Chondrocyte (in vitro differentiated cells): ENCODE measurements around the gene AHDC1. TPM values are rescaled to one million over a fixed set of nuclear protein-coding genes. Genes with fewer than 3 reads are reported as not detected.

Source experiments
- DNase-seq: peaks from one replicate; pipeline ENCODE4 v3.0.0; 2021; ENCODE audit warnings: mixed read lengths, low spot score
- H3K27ac Mint-ChIP-seq: one replicate; pipeline ENCODE4 v1.8.0; 2021; ENCODE audit warnings: mild to moderate bottlenecking, moderate library complexity, mixed read lengths; ENCODE audit not compliant: unreplicated experiment
- H3K27me3 Mint-ChIP-seq: 2 replicates; pipeline ENCODE4 v1.8.0; 2021; ENCODE audit warnings: low read depth, mixed read lengths
- H3K36me3 Mint-ChIP-seq: 2 replicates; pipeline ENCODE4 v1.8.0; 2021; ENCODE audit warnings: low read depth, mixed read lengths
- H3K4me1 Mint-ChIP-seq: 2 replicates; pipeline ENCODE4 v1.8.0; 2021; ENCODE audit warnings: low read depth, mild to moderate bottlenecking, mixed read lengths
- H3K4me3 Mint-ChIP-seq: one replicate; pipeline ENCODE4 v1.8.0; 2021; ENCODE audit warnings: mild to moderate bottlenecking, moderate library complexity, mixed read lengths; ENCODE audit not compliant: unreplicated experiment
- H3K9me3 Mint-ChIP-seq: 2 replicates; pipeline ENCODE4 v1.8.0; 2021; ENCODE audit warnings: low read depth, mixed read lengths
- CTCF ChIP-seq: fragments of 200-600 bp; sonication (generic); IDR thresholded peaks from 2 replicates; pipeline ENCODE4 v1.5.0; 2021; ENCODE audit warnings: antibody characterized with exemption, mild to moderate bottlenecking, moderate library complexity
- total RNA-seq: library from RNA; stranded (reverse); gene quantifications from 3 replicates; pipeline ENCODE4 v1.2.1, GENCODE V29; 2021

AHDC1 gene
- total RNA-seq, 1 donor from 2014 or later = 61.8 TPM

GRCh38 chr1:27584453-27584852, 19.5 kb downstream of the AHDC1 start:
- H3K4me1 Mint-ChIP-seq = peaks cover 49% of the 10 kb centered on the region
- no peak for DNase-seq

GRCh38 chr1:27583479-27583878, 20.5 kb downstream of the AHDC1 start:
- peaks cover 6% of the 10 kb centered on the region for H3K36me3 Mint-ChIP-seq
- H3K27ac Mint-ChIP-seq = peak overlapping the region; percentile 51
- H3K4me3 Mint-ChIP-seq = no peak overlapping the region
- no peak for DNase-seq
- TF ChIP-seq CTCF = no peak
- no peaks in the 10 kb centered on the region for H3K9me3 Mint-ChIP-seq
- peaks cover 55% of the 10 kb centered on the region for H3K4me1 Mint-ChIP-seq
- no peaks in the 10 kb centered on the region for H3K27me3 Mint-ChIP-seq

More at GRCh38 chr1:27584453-27584852, 19.5 kb downstream of the AHDC1 start:
- Mint-ChIP-seq H3K27ac (no peak overlapping the region), H3K27me3 (no peaks in the 10 kb centered on the region), H3K36me3 (peaks cover 6% of the 10 kb centered on the region), H3K9me3 (no peaks in the 10 kb centered on the region), H3K4me3 (no peak overlapping the region)
- TF ChIP-seq CTCF = no peak

GRCh38 chr1:27581823-27582243, 22.1 kb downstream of the AHDC1 start:
- Mint-ChIP-seq H3K4me3 (no peak overlapping the region), H3K9me3 (no peaks in the 10 kb centered on the region), H3K27ac (peak overlapping the region; percentile 52), H3K36me3 (peaks cover 6% of the 10 kb centered on the region), H3K27me3 (no peaks in the 10 kb centered on the region), H3K4me1 (peaks cover 62% of the 10 kb centered on the region)
- TF ChIP-seq CTCF = no peak
- no peak for DNase-seq

GRCh38 chr1:27577504-27578188, 26.3 kb downstream of the AHDC1 start:
- Mint-ChIP-seq H3K27me3 (no peaks in the 10 kb centered on the region), H3K9me3 (no peaks in the 10 kb centered on the region), H3K27ac (peak overlapping the region; percentile 51), H3K4me1 (peaks cover 71% of the 10 kb centered on the region), H3K36me3 (peaks cover 4% of the 10 kb centered on the region), H3K4me3 (no peak overlapping the region)
- no peak for TF ChIP-seq CTCF
- no peak for DNase-seq

GRCh38 chr1:27576806-27577227, 27.1 kb downstream of the AHDC1 start:
- TF ChIP-seq CTCF = no peak
- Mint-ChIP-seq H3K9me3 (no peaks in the 10 kb centered on the region), H3K27ac (peak overlapping the region; percentile 73), H3K27me3 (no peaks in the 10 kb centered on the region), H3K4me3 (no peak overlapping the region), H3K4me1 (peaks cover 71% of the 10 kb centered on the region), H3K36me3 (peaks cover 3% of the 10 kb centered on the region)
- DNase-seq = no peak
